HG03342 (cell line): ENCODE measurements around the gene USP17L27.
"Not testable (repeated sequence)": the region's sequence is repeated elsewhere in the genome, so short reads cannot be mapped to it uniquely, and the experiment has no call there.

Experiments
- ATAC-seq: cut with Tn5 transposase; IDR thresholded peaks from one replicate; pipeline ENCODE4 v1.9.1; 2021; ENCODE audit warnings: mild to moderate bottlenecking, moderate library complexity; ENCODE audit not compliant: unreplicated experiment

USP17L27 gene

GRCh38 chr4:9343848-9344247 lies at the start of gene USP17L27:
Gene USP17L27 (plus strand): TSS chr4:9344148. CDS start chr4:9344148, 0 bp downstream.
- not testable (repeated sequence) for ATAC-seq

DNA sequence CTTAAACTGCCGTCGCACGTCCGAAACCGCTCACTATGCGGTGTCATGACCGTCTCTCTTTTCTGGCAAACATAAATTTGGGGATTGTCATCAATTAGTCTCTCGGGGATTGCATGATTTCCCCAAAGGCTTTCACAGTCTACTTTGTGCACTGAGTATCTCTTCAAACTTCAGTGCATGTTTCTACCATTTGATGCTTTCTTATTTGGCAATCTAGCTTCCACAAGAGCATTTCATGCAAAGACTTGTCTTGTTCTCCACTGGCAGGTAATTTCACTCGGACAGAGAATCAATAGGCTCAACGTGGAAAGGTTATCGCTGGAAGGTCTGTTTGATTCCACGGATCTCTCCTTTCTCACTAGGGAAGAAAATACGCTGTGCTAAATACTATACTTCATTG lies 19.8 kb upstream of the USP17L27 start:
- ATAC-seq, result not testable (repeated sequence)

- not testable (repeated sequence) for ATAC-seq
Measured at GRCh38 chr4:9324865-9325264, 19.1 kb upstream of the USP17L27 start, which contains the start of gene USP17L24. Gene USP17L24 (plus strand): TSS chr4:9325165. CDS start chr4:9325165, 0 bp downstream.

DNA sequence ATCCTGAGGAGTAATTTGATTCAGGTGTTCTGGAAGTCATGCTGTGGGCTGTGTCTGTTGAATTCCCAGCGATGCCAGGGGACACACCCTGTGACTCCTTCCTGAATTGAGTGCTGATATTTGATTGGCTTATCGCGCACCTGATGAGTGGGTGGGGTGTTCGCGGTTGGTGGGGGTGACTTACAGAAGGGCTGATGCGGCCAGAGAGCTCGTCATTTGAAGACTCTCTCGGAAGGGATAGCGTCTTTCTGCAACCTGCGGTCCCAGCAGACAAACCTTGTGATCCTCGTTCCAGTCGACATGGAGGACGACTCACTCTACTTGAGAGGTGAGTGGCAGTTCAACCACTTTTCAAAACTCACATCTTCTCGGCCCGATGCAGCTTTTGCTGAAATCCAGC lies 14.3 kb upstream of the USP17L27 start, which contains the start of gene USP17L25:
Gene USP17L25 (plus strand): TSS at position 301 of the 400 bp plus-strand sequence. CDS start 0 bp downstream, at position 301.
- ATAC-seq, result not testable (repeated sequence)

DNA sequence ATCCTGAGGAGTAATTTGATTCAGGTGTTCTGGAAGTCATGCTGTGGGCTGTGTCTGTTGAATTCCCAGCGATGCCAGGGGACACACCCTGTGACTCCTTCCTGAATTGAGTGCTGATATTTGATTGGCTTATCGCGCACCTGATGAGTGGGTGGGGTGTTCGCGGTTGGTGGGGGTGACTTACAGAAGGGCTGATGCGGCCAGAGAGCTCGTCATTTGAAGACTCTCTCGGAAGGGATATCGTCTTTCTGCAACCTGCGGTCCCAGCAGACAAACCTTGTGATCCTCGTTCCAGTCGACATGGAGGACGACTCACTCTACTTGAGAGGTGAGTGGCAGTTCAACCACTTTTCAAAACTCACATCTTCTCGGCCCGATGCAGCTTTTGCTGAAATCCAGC lies 9.6 kb upstream of the USP17L27 start, which contains the start of gene USP17L26:
Gene USP17L26 (plus strand): TSS at position 301 of the 400 bp plus-strand sequence. CDS start 0 bp downstream, at position 301.
- not testable (repeated sequence) for ATAC-seq

GRCh38 chr4:9339103-9339502 lies 4.8 kb upstream of the USP17L27 start, which contains the start of gene USP17L5:
Gene USP17L5 (plus strand): TSS chr4:9339403. CDS start chr4:9339403, 0 bp downstream.
- not testable (repeated sequence) for ATAC-seq

- not testable (repeated sequence) for ATAC-seq
Measured at GRCh38 chr4:9348593-9348992, 4.6 kb downstream of the USP17L27 start, which contains the start of gene USP17L28. Gene USP17L28 (plus strand): TSS chr4:9348893. CDS start chr4:9348893, 0 bp downstream.

GRCh38 chr4:9350866-9351265 lies 6.9 kb downstream of the USP17L27 start:
- not testable (repeated sequence) for ATAC-seq

DNA sequence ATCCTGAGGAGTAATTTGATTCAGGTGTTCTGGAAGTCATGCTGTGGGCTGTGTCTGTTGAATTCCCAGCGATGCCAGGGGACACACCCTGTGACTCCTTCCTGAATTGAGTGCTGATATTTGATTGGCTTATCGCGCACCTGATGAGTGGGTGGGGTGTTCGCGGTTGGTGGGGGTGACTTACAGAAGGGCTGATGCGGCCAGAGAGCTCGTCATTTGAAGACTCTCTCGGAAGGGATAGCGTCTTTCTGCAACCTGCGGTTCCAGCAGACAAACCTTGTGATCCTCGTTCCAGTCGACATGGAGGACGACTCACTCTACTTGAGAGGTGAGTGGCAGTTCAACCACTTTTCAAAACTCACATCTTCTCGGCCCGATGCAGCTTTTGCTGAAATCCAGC lies 9.4 kb downstream of the USP17L27 start, which contains the start of gene USP17L29:
Gene USP17L29 (plus strand): TSS at position 301 of the 400 bp plus-strand sequence. CDS start 0 bp downstream, at position 301.
- ATAC-seq, result not testable (repeated sequence)

- ATAC-seq, result not testable (repeated sequence)
Measured at GRCh38 chr4:9362829-9363228, 18.9 kb downstream of the USP17L27 start, which contains the start of gene USP17L30. Gene USP17L30 (plus strand): TSS chr4:9363129. CDS start chr4:9363129, 0 bp downstream.

- not testable (repeated sequence) for ATAC-seq
Measured at GRCh38 chr4:9379881-9380280, 35.9 kb downstream of the USP17L27 start.

DNA sequence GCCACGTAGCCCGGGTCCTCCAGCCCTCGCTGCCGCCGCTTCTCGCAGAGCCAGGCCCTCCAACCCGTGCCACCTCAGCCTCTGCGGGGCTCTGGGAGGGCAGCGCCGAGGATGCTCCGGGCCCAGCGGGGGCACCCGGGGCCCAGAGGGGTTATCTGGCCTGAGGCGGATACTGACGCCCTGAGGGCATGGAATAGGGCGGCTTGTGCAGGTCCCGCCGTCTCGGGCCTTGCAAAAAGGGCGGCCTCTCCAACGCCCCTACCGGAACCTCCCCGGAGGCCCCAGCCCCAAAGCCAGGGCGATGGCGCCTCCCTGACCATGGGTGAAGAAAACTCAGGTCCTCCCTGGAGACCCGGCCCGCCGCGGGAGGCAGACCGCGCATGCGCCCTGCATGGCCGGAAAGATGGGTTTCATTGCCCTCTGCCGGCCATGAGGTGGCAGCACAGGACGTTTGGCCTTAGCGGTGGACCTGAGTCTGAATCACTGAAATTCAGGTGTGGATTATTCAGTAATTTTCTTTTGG lies 37.1 kb downstream of the USP17L27 start:
- not testable (repeated sequence) for ATAC-seq

- ATAC-seq, result no peak
Measured at GRCh38 chr4:9384126-9384525, 40.2 kb downstream of the USP17L27 start.

- ATAC-seq, result not testable (repeated sequence)
Measured at GRCh38 chr4:9389001-9389400, 45.1 kb downstream of the USP17L27 start.
